Cardiac muscle cell (in vitro differentiated cells and primary cell): ENCODE results near the gene DCST2. TPM values are rescaled to one million over a fixed set of nuclear protein-coding genes. Genes with fewer than 3 reads are reported as not detected.

ENCODE experiments used
- DNase-seq, 2 donors: peaks; one replicate each; pipeline versions ENCODE4 v3.0.0 to v3.0.0-alpha.2; 2010 to 2017; ENCODE audit warnings: low read depth in 1 of 2, low spot score in 1 of 2
- H3K27ac ChIP-seq: fragments of 200-600 bp; sonication (generic); 2 replicates; pipeline ENCODE4 v1.5.1; 2016
- H3K27me3 ChIP-seq: fragments of 200-600 bp; sonication (generic); 2 replicates; pipeline ENCODE4 v1.6.0; 2016; ENCODE audit warnings: control low read depth
- H3K36me3 ChIP-seq: fragments of 200-600 bp; sonication (generic); 2 replicates; pipeline ENCODE4 v1.5.1; 2016; ENCODE audit warnings: control low read depth
- H3K4me1 ChIP-seq: fragments of 200-600 bp; sonication (generic); 2 replicates; pipeline ENCODE4 v1.8.1; 2017; ENCODE audit warnings: low read depth, mild to moderate bottlenecking, mixed run types
- H3K4me3 ChIP-seq: fragments of 200-600 bp; sonication (generic); 2 replicates; pipeline ENCODE4 v1.5.1; 2016; ENCODE audit warnings: mild to moderate bottlenecking
- H3K9me3 ChIP-seq: fragments of 200-600 bp; sonication (generic); 2 replicates; pipeline ENCODE4 v1.5.1; 2017; ENCODE audit warnings: low read depth, mild to moderate bottlenecking, control low read depth
- CTCF ChIP-seq: IDR thresholded peaks from 2 replicates; pipeline ENCODE4 v1.5.1; 2012; ENCODE audit warnings: low read depth, mild to moderate bottlenecking, low read length
- polyA plus RNA-seq: library from polyadenylated mRNA; unstranded; fragments of >200 nt; fragmentation: Nextera tagmentation; extraction: Ambion mirVana; gene quantifications from 2 replicates; pipeline ENCODE4 v1.2.1, GENCODE V29; 2016
- total RNA-seq: library from RNA; depleted of rRNA; stranded (reverse); fragments of >200 nt; gene quantifications from 2 replicates; pipeline ENCODE4 v1.2.3, GENCODE V29; 2016

Gene DCST2
- total and polyA plus RNA-seq, 2 experiments from 2014 or later = 1.1 to 5.4 TPM

- DNase-seq = peak in 1 of 2 donors; percentile 69
- Histone ChIP-seq H3K27me3 (no peaks in the 10 kb centered on the region), H3K27ac (no peak overlapping the region), H3K9me3 (no peaks in the 10 kb centered on the region), H3K4me1 (peaks cover 13% of the 10 kb centered on the region), H3K4me3 (peak overlapping the region; percentile 91), H3K36me3 (no peaks in the 10 kb centered on the region)
- no peak for TF ChIP-seq CTCF
Measured at GRCh38 chr1:155062151-155062686, 28.6 kb upstream of the DCST2 start.

GRCh38 chr1:155061381-155062150 is 28.0 kb upstream of the DCST2 start:
- Histone ChIP-seq H3K27ac (no peak overlapping the region), H3K36me3 (no peaks in the 10 kb centered on the region), H3K4me3 (no peak overlapping the region)

DNA sequence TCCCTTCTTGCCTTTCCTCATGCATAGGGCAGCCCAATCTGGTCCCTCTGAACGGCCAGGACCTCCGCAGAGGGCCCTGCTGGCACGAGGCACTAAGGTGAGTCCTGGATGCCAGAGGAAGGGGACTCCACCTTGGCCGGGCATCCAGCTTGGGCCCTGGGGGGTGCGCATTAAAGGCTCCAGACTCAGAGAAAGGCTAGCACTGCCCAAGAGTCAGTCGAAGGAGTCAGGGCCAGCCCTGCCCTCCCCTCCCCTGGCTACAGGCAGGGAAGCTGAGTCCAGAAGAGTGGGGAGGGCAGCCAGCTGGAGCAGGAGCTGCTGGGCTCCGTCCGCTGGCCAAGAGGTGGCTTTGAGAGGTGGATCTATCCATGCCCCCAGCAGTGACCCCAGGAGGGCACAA is 27.2 kb upstream of the DCST2 start:
- Histone ChIP-seq H3K4me3 (no peak overlapping the region), H3K27ac (no peak overlapping the region), H3K27me3 (no peaks in the 10 kb centered on the region), H3K4me1 (peaks cover 13% of the 10 kb centered on the region), H3K9me3 (no peaks in the 10 kb centered on the region), H3K36me3 (no peaks in the 10 kb centered on the region)
- TF ChIP-seq CTCF = no peak
- no peak for DNase-seq

More at GRCh38 chr1:155061381-155062150, 28.0 kb upstream of the DCST2 start:
- peak; percentile 89 to 90 for DNase-seq
- no peaks in the 10 kb centered on the region for H3K27me3 ChIP-seq
- peak; percentile 98 for TF ChIP-seq CTCF
- no peaks in the 10 kb centered on the region for H3K9me3 ChIP-seq
- H3K4me1 ChIP-seq = peaks cover 13% of the 10 kb centered on the region

DNA sequence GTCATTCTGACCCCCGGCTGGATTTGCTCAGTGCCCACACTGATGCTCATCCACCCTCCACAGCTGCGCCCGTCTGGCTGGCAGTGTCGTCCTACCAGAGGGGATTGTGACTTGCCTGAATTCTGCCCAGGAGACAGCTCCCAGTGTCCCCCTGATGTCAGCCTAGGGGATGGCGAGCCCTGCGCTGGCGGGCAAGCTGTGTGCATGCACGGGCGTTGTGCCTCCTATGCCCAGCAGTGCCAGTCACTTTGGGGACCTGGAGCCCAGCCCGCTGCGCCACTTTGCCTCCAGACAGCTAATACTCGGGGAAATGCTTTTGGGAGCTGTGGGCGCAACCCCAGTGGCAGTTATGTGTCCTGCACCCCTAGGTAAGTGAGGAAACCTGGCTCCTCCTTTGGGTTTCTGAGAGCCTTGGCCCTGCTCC is 24.2 kb upstream of the DCST2 start:
- Histone ChIP-seq H3K27me3 (peaks cover 9% of the 10 kb centered on the region), H3K4me3 (no peak overlapping the region), H3K36me3 (no peaks in the 10 kb centered on the region), H3K27ac (no peak overlapping the region), H3K9me3 (no peaks in the 10 kb centered on the region), H3K4me1 (peaks cover 5% of the 10 kb centered on the region)
- no peak for TF ChIP-seq CTCF
- no peak for DNase-seq

DNA sequence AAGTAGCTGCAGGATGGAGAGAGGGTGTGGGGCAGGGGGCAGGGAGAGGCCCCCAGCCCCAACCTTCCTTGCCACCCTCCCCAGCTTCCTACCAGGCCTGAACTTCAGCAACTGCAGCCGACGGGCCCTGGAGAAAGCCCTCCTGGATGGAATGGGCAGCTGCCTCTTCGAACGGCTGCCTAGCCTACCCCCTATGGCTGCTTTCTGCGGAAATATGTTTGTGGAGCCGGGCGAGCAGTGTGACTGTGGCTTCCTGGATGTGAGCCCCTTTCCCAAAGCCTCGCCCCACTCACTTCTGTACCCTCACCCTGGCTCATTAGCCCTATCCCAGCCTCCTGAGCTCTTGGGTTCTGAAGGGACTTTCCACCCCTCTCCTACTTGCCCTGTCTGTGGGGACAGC is 23.5 kb upstream of the DCST2 start:
- Histone ChIP-seq H3K4me3 (no peak overlapping the region), H3K4me1 (peaks cover 5% of the 10 kb centered on the region), H3K36me3 (no peaks in the 10 kb centered on the region), H3K27ac (no peak overlapping the region), H3K27me3 (peaks cover 16% of the 10 kb centered on the region), H3K9me3 (no peaks in the 10 kb centered on the region)
- DNase-seq = no peak
- TF ChIP-seq CTCF = no peak
